ENCODE data around the gene ADAM11.

The ADAM11 gene

DNA sequence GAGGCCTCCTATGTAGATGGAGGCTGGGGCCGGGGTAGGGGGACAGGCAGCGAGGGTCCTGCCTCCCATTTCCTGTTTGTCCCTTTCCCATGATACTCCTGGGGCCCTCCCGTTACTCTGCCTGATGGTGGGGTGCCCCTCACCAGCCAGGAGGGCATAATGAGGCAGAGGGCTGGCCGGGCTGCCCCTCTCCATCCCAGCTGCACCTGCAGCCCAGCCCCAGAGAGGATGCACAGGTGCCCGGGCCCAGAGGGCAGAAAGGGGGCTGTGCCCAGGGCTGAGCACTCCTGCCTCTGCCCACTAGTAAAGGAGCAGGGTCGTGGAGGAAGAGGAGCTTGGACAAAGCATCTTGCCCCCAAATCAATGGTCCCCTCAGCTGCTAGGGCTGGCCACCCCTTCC lies 10.4 kb downstream of the ADAM11 start:
- Histone ChIP-seq H3K9me3 (ENCODE audit: control insufficient read depth in 1 of 2, low read length in 2 of 2) (no peaks in the 10 kb centered on the region), H3K27ac (ENCODE audit: low read length) (no peak overlapping the region), H3K36me3 (ENCODE audit: control insufficient read depth in 1 of 2, insufficient read depth in 2 of 2, low read length in 2 of 2) (no peaks in the 10 kb centered on the region), H3K4me3 (ENCODE audit: low read depth in 1 of 2, low read length in 2 of 2) (no peak overlapping the region), H3K4me1 (ENCODE audit: control insufficient read depth in 1 of 2, insufficient read depth in 2 of 2, low read length in 2 of 2) (no peaks in the 10 kb centered on the region), H3K27me3 (ENCODE audit: low read depth, low read length) (no peaks in the 10 kb centered on the region)

DNA sequence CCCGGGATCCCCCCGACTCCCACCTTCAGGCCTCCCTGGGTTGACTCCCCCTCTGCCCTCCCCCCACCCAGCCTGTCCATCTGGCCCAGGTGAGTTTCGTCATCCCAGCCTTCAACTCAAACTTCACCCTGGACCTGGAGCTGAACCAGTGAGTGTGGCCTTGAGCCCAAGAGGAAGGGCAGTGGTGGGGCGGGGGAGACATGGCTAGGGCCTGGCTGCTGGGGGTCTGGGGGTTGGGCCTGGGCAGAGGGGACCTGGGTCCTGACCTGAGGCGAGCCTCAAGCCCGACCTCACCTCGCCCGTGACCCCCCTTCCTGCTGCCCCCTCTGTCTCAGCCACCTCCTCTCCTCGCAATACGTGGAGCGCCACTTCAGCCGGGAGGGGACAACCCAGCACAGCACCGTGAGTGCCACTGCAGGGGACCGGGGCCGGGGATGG lies 10.9 kb downstream of the ADAM11 start:
- no peaks in the 10 kb centered on the region for H3K9me3 ChIP-seq (ENCODE audit: control insufficient read depth in 1 of 2, low read length in 2 of 2)
- H3K27me3 ChIP-seq (ENCODE audit: low read depth, low read length): no peaks in the 10 kb centered on the region
- no peak overlapping the region for H3K4me3 ChIP-seq (ENCODE audit: low read depth in 1 of 2, low read length in 2 of 2)
- no peaks in the 10 kb centered on the region for H3K4me1 ChIP-seq (ENCODE audit: control insufficient read depth in 1 of 2, insufficient read depth in 2 of 2, low read length in 2 of 2)
- H3K36me3 ChIP-seq (ENCODE audit: control insufficient read depth in 1 of 2, insufficient read depth in 2 of 2, low read length in 2 of 2): no peaks in the 10 kb centered on the region
- no peak overlapping the region for H3K27ac ChIP-seq (ENCODE audit: low read length)

DNA sequence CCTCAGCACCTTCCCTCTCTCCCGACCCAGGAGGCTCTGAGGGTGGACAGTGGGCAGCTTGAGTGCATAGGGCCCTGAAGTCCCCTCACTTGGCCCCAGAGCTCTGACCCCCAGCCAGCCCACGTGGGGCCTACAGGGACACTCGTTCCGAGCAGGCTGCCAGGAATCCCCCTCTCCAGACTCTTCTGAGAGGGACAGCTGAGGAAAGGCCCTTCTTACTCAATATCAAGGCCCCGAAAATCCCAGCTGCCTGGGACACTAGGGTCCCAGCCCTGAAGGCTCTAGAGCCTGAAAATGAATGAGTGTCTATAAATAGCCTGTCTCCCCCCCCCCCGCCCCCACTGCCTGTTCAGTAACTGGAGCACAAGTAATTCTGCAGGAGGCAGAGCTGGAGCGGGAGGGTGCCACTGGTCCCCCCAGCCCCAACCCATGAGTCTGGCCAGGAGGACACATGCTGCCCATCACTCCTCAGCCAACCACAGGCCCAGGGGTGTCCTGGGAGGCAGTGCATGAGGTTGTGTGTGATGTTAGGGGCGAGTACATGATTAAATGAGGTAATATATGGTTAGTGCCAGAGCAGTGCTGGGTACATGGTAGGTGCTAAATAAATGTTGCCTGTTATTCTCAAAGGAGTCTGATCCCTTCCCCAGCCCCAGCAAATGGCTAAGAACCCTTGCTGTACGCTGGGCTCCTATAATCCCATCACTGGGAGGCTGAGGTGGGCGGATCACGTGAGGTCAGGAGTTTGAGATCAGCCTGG lies 11.6 kb downstream of the ADAM11 start:
- no peak overlapping the region for H3K27ac ChIP-seq (ENCODE audit: low read length)
- H3K4me3 ChIP-seq (ENCODE audit: low read depth in 1 of 2, low read length in 2 of 2): no peak overlapping the region
- H3K4me1 ChIP-seq (ENCODE audit: control insufficient read depth in 1 of 2, insufficient read depth in 2 of 2, low read length in 2 of 2): peaks cover 0 to 6% of the 10 kb centered on the region in 2 donors
- no peaks in the 10 kb centered on the region for H3K36me3 ChIP-seq (ENCODE audit: control insufficient read depth in 1 of 2, insufficient read depth in 2 of 2, low read length in 2 of 2)
- H3K27me3 ChIP-seq (ENCODE audit: low read depth, low read length): no peaks in the 10 kb centered on the region
- H3K9me3 ChIP-seq (ENCODE audit: control insufficient read depth in 1 of 2, low read length in 2 of 2): no peaks in the 10 kb centered on the region

DNA sequence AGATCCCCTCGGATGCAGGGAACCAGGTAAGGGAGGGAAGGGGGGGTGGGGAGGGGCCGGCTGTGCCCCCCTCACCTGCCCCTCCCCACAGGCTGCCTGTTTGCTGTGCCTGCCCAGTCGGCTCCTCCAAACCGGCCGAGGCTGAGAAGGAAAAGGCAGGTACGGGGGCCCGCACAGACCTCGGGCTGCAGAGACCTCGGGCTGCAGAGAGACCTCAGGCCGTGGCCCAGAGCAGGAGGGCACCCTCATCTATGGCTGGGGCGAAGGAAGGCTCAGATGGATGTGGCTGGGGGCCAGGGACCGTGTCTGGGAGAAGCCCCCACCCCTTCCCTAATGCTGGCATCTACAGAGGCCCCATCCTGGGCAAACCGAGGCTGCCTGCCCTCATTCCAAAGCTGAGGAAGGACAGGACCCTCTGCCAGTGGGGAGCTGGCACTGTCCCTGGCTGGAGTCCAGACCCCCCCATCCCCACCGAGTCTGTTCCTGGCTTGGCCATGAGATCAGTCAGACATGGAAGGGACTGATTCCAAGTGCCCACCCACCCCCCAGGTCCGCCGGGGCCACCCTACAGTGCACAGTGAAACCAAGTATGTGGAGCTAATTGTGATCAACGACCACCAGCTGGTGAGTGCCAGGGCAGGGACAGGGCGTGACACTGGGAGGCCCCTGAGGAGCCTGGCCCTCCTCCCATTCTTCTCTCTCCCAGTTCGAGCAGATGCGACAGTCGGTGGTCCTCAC lies 13.7 kb downstream of the ADAM11 start:
- no peak overlapping the region for H3K27ac ChIP-seq (ENCODE audit: low read length)
- peaks cover 0 to 15% of the 10 kb centered on the region in 2 donors for H3K4me1 ChIP-seq (ENCODE audit: control insufficient read depth in 1 of 2, insufficient read depth in 2 of 2, low read length in 2 of 2)
- H3K9me3 ChIP-seq (ENCODE audit: control insufficient read depth in 1 of 2, low read length in 2 of 2): no peaks in the 10 kb centered on the region
- H3K36me3 ChIP-seq (ENCODE audit: control insufficient read depth in 1 of 2, insufficient read depth in 2 of 2, low read length in 2 of 2): no peaks in the 10 kb centered on the region
- no peaks in the 10 kb centered on the region for H3K27me3 ChIP-seq (ENCODE audit: low read depth, low read length)
- H3K4me3 ChIP-seq (ENCODE audit: low read depth in 1 of 2, low read length in 2 of 2): no peak overlapping the region

DNA sequence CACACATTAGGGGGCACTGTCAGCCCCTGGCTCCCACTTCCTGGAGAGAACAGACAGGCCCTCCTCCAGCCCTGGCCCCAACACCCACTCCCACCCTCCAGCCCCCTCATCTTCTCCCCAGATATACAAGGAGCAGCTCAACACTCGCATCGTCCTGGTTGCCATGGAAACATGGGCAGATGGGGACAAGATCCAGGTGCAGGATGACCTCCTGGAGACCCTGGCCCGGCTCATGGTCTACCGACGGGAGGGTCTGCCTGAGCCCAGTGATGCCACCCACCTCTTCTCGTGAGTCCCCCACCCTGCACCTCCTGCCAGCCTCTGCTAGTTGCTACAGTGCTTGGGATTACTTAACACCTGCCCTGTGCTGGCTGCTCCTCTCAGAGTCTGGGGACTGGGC lies 14.4 kb downstream of the ADAM11 start:
- Histone ChIP-seq H3K4me1 (ENCODE audit: control insufficient read depth in 1 of 2, insufficient read depth in 2 of 2, low read length in 2 of 2) (peaks cover 0 to 15% of the 10 kb centered on the region in 2 donors), H3K4me3 (ENCODE audit: low read depth in 1 of 2, low read length in 2 of 2) (no peak overlapping the region), H3K27ac (ENCODE audit: low read length) (no peak overlapping the region), H3K27me3 (ENCODE audit: low read depth, low read length) (no peaks in the 10 kb centered on the region), H3K36me3 (ENCODE audit: control insufficient read depth in 1 of 2, insufficient read depth in 2 of 2, low read length in 2 of 2) (no peaks in the 10 kb centered on the region), H3K9me3 (ENCODE audit: control insufficient read depth in 1 of 2, low read length in 2 of 2) (no peaks in the 10 kb centered on the region)

DNA sequence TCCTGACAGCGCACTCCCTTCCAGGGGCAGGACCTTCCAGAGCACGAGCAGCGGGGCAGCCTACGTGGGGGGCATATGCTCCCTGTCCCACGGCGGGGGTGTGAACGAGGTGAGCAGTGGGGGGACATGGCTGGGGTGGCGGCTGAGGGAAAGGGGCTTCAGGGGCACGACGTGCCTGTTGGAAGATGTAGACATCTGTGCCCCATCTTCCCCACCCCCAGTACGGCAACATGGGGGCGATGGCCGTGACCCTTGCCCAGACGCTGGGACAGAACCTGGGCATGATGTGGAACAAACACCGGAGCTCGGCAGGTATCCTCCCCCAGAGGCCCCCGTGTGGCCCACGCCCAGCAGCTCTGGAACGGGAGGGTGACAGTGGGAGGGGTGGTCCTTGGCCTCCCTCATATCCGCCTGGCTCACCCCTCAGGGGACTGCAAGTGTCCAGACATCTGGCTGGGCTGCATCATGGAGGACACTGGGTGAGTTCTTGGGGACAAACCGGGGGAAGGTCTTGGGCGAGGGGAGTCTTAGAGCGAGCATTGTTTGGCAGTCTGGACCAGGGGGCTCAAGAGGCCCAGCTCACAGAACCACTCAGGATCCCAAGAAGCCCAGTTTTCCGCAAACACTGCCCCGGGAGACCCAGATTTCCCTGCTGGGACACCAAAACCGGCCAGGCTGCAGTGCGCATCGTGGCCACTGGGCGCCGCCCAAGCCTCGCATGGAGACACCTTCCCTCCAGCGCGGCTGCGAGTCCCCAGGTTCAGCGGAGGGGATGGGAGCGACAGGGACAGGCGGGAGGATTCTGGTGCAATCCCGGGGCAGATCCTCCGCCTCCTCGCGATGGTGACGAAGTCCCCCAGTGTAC lies 15.7 kb downstream of the ADAM11 start:
- H3K9me3 ChIP-seq (ENCODE audit: control insufficient read depth in 1 of 2, low read length in 2 of 2): no peaks in the 10 kb centered on the region
- H3K36me3 ChIP-seq (ENCODE audit: control insufficient read depth in 1 of 2, insufficient read depth in 2 of 2, low read length in 2 of 2): no peaks in the 10 kb centered on the region
- no peak overlapping the region for H3K27ac ChIP-seq (ENCODE audit: low read length)
- H3K27me3 ChIP-seq (ENCODE audit: low read depth, low read length): no peaks in the 10 kb centered on the region
- peak overlapping the region; percentile 65 to 89 for H3K4me3 ChIP-seq (ENCODE audit: low read depth in 1 of 2, low read length in 2 of 2)
- peaks cover 0 to 23% of the 10 kb centered on the region in 2 donors for H3K4me1 ChIP-seq (ENCODE audit: control insufficient read depth in 1 of 2, insufficient read depth in 2 of 2, low read length in 2 of 2)

DNA sequence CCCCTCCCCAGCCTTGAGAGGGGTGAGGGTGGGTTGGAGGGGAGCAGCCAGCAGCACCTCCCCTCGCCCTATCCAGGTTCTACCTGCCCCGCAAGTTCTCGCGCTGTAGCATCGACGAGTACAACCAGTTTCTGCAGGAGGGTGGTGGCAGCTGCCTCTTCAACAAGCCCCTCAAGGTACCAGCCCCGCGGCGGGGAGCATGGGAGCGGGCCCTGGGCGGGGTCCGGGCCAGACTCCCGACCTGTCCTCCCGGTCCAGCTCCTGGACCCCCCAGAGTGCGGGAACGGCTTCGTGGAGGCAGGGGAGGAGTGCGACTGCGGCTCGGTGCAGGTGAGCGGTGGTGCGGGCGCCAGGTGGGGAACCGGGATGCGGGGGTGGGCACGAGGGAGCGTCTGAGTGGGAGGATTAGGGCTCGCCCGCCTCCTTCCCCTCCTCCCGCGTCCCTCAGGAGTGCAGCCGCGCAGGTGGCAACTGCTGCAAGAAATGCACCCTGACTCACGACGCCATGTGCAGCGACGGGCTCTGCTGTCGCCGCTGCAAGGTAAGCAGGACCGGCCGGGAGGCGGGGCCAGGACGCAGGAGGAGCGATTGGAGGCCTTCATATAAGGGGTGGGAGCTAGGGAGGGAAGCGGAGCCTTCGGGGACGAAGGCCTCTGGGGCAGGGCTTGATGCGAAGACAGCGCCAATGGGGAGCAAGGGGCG lies 16.5 kb downstream of the ADAM11 start:
- Histone ChIP-seq H3K9me3 (ENCODE audit: control insufficient read depth in 1 of 2, low read length in 2 of 2) (no peaks in the 10 kb centered on the region), H3K4me3 (ENCODE audit: low read depth in 1 of 2, low read length in 2 of 2) (peak overlapping the region; percentile 65 to 89), H3K36me3 (ENCODE audit: control insufficient read depth in 1 of 2, insufficient read depth in 2 of 2, low read length in 2 of 2) (no peaks in the 10 kb centered on the region), H3K27ac (ENCODE audit: low read length) (no peak overlapping the region), H3K4me1 (ENCODE audit: control insufficient read depth in 1 of 2, insufficient read depth in 2 of 2, low read length in 2 of 2) (peaks cover 0 to 28% of the 10 kb centered on the region in 2 donors), H3K27me3 (ENCODE audit: low read depth, low read length) (no peaks in the 10 kb centered on the region)

DNA sequence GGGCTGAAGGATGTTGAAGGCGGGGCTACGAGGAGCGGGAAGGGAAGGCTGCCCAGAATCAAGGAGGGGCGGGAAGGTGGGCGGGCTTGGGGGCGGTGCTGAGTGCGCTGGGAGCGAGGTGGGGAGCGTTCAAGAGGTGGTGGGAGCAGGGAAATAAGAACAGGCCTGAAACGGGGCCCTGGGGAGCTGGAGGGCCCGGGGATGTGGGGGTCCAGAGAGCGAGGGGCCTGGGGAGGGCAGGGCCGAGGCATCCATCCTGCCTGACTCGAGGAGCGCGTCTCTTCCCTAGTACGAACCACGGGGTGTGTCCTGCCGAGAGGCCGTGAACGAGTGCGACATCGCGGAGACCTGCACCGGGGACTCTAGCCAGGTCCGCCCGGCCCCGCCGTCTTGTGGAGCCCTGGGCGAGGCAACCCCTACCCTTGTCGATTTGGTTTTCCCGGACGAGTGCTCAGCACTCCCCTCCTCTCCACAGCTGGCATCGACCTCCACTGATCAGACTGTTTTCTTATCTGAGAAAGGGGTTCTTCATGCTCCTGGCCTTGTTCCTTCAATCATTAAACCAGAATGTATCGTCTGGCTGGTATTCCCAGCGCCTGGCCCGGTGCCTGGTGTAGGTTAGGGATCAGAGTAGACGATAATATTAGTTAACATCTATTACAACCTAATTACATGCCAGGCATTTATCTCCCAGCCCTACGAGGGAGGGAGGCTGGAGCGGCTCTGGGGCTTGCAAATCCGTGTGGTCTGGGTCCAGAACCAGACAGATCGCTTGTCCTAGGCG lies 17.2 kb downstream of the ADAM11 start:
- Histone ChIP-seq H3K9me3 (ENCODE audit: control insufficient read depth in 1 of 2, low read length in 2 of 2) (no peaks in the 10 kb centered on the region), H3K27ac (ENCODE audit: low read length) (no peak overlapping the region), H3K27me3 (ENCODE audit: low read depth, low read length) (no peaks in the 10 kb centered on the region), H3K4me1 (ENCODE audit: control insufficient read depth in 1 of 2, insufficient read depth in 2 of 2, low read length in 2 of 2) (peaks cover 0 to 28% of the 10 kb centered on the region in 2 donors), H3K36me3 (ENCODE audit: control insufficient read depth in 1 of 2, insufficient read depth in 2 of 2, low read length in 2 of 2) (no peaks in the 10 kb centered on the region), H3K4me3 (ENCODE audit: low read depth in 1 of 2, low read length in 2 of 2) (peak overlapping the region; percentile 65 to 89)

DNA sequence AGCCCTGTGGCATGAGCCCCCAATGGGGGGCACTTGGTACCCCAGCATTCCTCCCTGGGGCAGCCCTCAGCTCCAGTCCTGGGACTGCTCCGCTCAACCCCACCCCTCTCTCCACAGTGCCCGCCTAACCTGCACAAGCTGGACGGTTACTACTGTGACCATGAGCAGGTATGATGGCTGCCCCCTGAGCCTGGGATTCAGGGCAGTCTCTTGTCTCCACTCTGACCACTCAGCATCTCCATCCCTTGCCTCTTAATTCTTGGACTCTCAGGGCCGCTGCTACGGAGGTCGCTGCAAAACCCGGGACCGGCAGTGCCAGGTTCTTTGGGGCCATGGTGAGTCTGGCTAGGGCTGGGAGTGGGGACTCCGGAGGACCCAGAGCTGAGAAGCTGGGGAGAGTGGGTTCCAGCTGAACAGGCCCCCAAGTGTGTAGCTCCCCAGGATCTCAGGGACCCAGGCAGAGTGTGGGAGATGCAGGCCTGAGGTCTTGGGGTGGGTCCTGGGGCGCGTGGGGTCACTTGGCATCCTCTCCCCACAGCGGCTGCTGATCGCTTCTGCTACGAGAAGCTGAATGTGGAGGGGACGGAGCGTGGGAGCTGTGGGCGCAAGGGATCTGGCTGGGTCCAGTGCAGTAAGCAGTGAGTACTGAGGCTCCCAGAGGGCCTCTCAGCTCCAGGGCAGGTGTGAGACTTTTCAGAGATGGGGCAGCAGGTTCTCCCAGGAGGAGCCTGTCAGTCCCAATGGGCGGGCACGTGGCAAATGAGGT lies 18.0 kb downstream of the ADAM11 start:
- Histone ChIP-seq H3K36me3 (ENCODE audit: control insufficient read depth in 1 of 2, insufficient read depth in 2 of 2, low read length in 2 of 2) (no peaks in the 10 kb centered on the region), H3K4me1 (ENCODE audit: control insufficient read depth in 1 of 2, insufficient read depth in 2 of 2, low read length in 2 of 2) (peaks cover 0 to 34% of the 10 kb centered on the region in 2 donors), H3K27ac (ENCODE audit: low read length) (no peak overlapping the region), H3K27me3 (ENCODE audit: low read depth, low read length) (no peaks in the 10 kb centered on the region), H3K4me3 (ENCODE audit: low read depth in 1 of 2, low read length in 2 of 2) (peak overlapping the region in 1 of 2 donors; percentile 89), H3K9me3 (ENCODE audit: control insufficient read depth in 1 of 2, low read length in 2 of 2) (no peaks in the 10 kb centered on the region)
